DOHH2 (cell line): Measurements from ENCODE around the gene ATP6V0E1.
"Not testable (repeated sequence)": the region's sequence is repeated elsewhere in the genome, so short reads cannot be mapped to it uniquely, and the experiment has no call there.

Experiments
- H3F3A ChIP-seq: fragments of 200-600 bp; sonication (generic), shearing (Covaris generic); 2 replicates; pipeline ENCODE4 v1.6.0; 2016; ENCODE audit warnings: antibody characterized with exemption, mild to moderate bottlenecking; ENCODE audit not compliant: control insufficient read depth, insufficient read depth
- H3K27ac ChIP-seq: fragments of 200-600 bp; sonication (generic); 2 replicates; pipeline ENCODE4 v1.5.1; 2014; ENCODE audit warnings: low read depth, mild to moderate bottlenecking, low read length, moderate library complexity
- H3K27me3 ChIP-seq: fragments of 200-600 bp; sonication (generic); 2 replicates; pipeline ENCODE4 v1.6.1; 2014; ENCODE audit warnings: mild to moderate bottlenecking, low read length, mixed read lengths; ENCODE audit not compliant: control insufficient read depth
- H3K36me3 ChIP-seq: fragments of 200-600 bp; sonication (generic); 2 replicates; pipeline ENCODE4 v1.6.1; 2014; ENCODE audit warnings: mild to moderate bottlenecking, low read length, moderate library complexity, mixed read lengths; ENCODE audit not compliant: control insufficient read depth
- H3K4me1 ChIP-seq: fragments of 200-600 bp; sonication (generic); 2 replicates; pipeline ENCODE4 v1.6.1; 2014; ENCODE audit warnings: mild to moderate bottlenecking, low read length, mixed read lengths; ENCODE audit not compliant: control insufficient read depth
- H3K4me2 ChIP-seq: fragments of 200-600 bp; sonication (generic); 2 replicates; pipeline ENCODE4 v1.6.0; 2014; ENCODE audit warnings: mild to moderate bottlenecking, low read length, moderate library complexity
- H3K4me3 ChIP-seq: fragments of 200-600 bp; sonication (generic); 2 replicates; pipeline ENCODE4 v1.5.1; 2014; ENCODE audit warnings: mild to moderate bottlenecking, low read length, mixed read lengths
- H3K79me2 ChIP-seq: fragments of 200-600 bp; sonication (generic); 2 replicates; pipeline ENCODE4 v1.6.1; 2014; ENCODE audit warnings: mild to moderate bottlenecking, low read length, mixed read lengths; ENCODE audit not compliant: control insufficient read depth
- H3K9me2 ChIP-seq: fragments of 200-600 bp; sonication (generic); replicated peaks from 2 replicates; pipeline ENCODE4 v1.6.1; 2014; ENCODE audit warnings: mild to moderate bottlenecking, low read length, mixed read lengths; ENCODE audit not compliant: control insufficient read depth
- H3K9me3 ChIP-seq: fragments of 200-600 bp; sonication (generic); 2 replicates; pipeline ENCODE4 v1.6.1; 2014; ENCODE audit warnings: antibody characterized with exemption, low read length, mixed read lengths; ENCODE audit not compliant: control insufficient read depth, insufficient read depth
- H4K20me1 ChIP-seq: fragments of 200-600 bp; sonication (generic); 2 replicates; pipeline ENCODE4 v1.6.0; 2014; ENCODE audit warnings: low read depth, mild to moderate bottlenecking, antibody characterized with exemption, low read length, moderate library complexity; ENCODE audit not compliant: control insufficient read depth, insufficient read depth
- CTCF ChIP-seq: fragments of 200-600 bp; sonication (generic); IDR thresholded peaks from one replicate; pipeline ENCODE4 v1.5.1; 2014; ENCODE audit warnings: antibody characterized with exemption, mild to moderate bottlenecking, low read depth, low read length; ENCODE audit not compliant: poor library complexity, severe bottlenecking
- EZH2phosphoT487 ChIP-seq: fragments of 200-600 bp; sonication (generic); IDR thresholded peaks from 2 replicates; pipeline ENCODE4 v1.6.1; 2017; ENCODE audit warnings: borderline replicate concordance, mild to moderate bottlenecking, antibody characterized with exemption, low read length, moderate library complexity, mixed read lengths

ATP6V0E1 gene

GRCh38 chr5:173069671-173070070, 86.1 kb downstream of the ATP6V0E1 start:
- H3K4me2 ChIP-seq, result no peak overlapping the region
- peaks cover 13% of the 10 kb centered on the region; the same call in 1 of the 2 replicates for H3K79me2 ChIP-seq
- no peak overlapping the region for H3K27ac ChIP-seq
- H3K9me3 ChIP-seq, result no peaks in the 10 kb centered on the region
- H3K36me3 ChIP-seq, result no peaks in the 10 kb centered on the region
- TF ChIP-seq EZH2phosphoT487 (no peak), CTCF (no peak)
- no peaks in the 10 kb centered on the region for H3F3A ChIP-seq
- peaks cover 14% of the 10 kb centered on the region for H3K4me1 ChIP-seq
- no peaks in the 10 kb centered on the region for H3K9me2 ChIP-seq
- H4K20me1 ChIP-seq, result no peaks in the 10 kb centered on the region
- no peak overlapping the region for H3K4me3 ChIP-seq
- no peaks in the 10 kb centered on the region for H3K27me3 ChIP-seq

GRCh38 chr5:173075137-173075843, 91.7 kb downstream of the ATP6V0E1 start:
- Histone ChIP-seq H3K79me2 (no peaks in the 10 kb centered on the region), H3K27ac (no peak overlapping the region)

GRCh38 chr5:173075970-173076369, 92.4 kb downstream of the ATP6V0E1 start:
- TF ChIP-seq CTCF (no peak), EZH2phosphoT487 (no peak)
- Histone ChIP-seq H3K27ac (no peak overlapping the region), H3K4me1 (no peaks in the 10 kb centered on the region), H4K20me1 (no peaks in the 10 kb centered on the region; the same call in 1 of the 2 replicates), H3K4me2 (no peak overlapping the region), H3K9me3 (no peaks in the 10 kb centered on the region), H3K36me3 (no peaks in the 10 kb centered on the region), H3K27me3 (no peaks in the 10 kb centered on the region), H3F3A (no peaks in the 10 kb centered on the region), H3K9me2 (no peaks in the 10 kb centered on the region), H3K79me2 (no peaks in the 10 kb centered on the region), H3K4me3 (no peak overlapping the region)

More at GRCh38 chr5:173075137-173075843, 91.7 kb downstream of the ATP6V0E1 start:
- Histone ChIP-seq H3F3A (no peaks in the 10 kb centered on the region), H3K4me2 (no peak overlapping the region), H3K9me2 (no peaks in the 10 kb centered on the region), H3K9me3 (no peaks in the 10 kb centered on the region), H3K36me3 (no peaks in the 10 kb centered on the region), H3K27me3 (no peaks in the 10 kb centered on the region), H3K4me1 (no peaks in the 10 kb centered on the region), H3K4me3 (no peak overlapping the region), H4K20me1 (no peaks in the 10 kb centered on the region; the same call in 1 of the 2 replicates)
- TF ChIP-seq CTCF (no peak), EZH2phosphoT487 (no peak)

- H3K4me3 ChIP-seq, H3K4me1 ChIP-seq, H3K36me3 ChIP-seq, H3K9me3 ChIP-seq, H3K79me2 ChIP-seq, H3K4me2 ChIP-seq, H3K9me2 ChIP-seq, H3K27me3 ChIP-seq, H3F3A ChIP-seq, H3K27ac ChIP-seq, H4K20me1 ChIP-seq: not testable (repeated sequence)
These were observed 92.9 kb downstream of the ATP6V0E1 start for GRCh38 chr5:173076471-173076870.
